Panc1 (cell line): ENCODE results near the gene MRPL14. TPM values are rescaled to one million over a fixed set of nuclear protein-coding genes. Genes with fewer than 3 reads are reported as not detected.

Source experiments
- ATAC-seq: fragments of 200-7000 bp; cut with Tn5 transposase; 2 replicates; pipeline ENCODE4 v1.9.1; 2020; ENCODE audit warnings: mild to moderate bottlenecking, moderate library complexity
- BruUV-seq: library from RNA; stranded (reverse); fragments of 400-500 nt; replicated peaks from 2 replicates; lab custom pipeline; 2021; lab: Mats Ljungman, UMichigan
- CTCF ChIA-PET: fragments of 300-600 bp; sonication (Branson Sonifier 250); formaldehyde crosslinking; loops from one replicate; lab custom pipeline; 2022; ENCODE audit warnings: antibody characterized with exemption; lab: Charles Lee
- POLR2A ChIA-PET: fragments of 300-600 bp; sonication (Branson Sonifier 250); formaldehyde crosslinking; loops from one replicate; lab custom pipeline; 2022; ENCODE audit warnings: antibody characterized with exemption; lab: Charles Lee
- DNase-seq: peaks from one replicate; pipeline ENCODE4 v3.0.0-alpha.2; 2010; ENCODE audit warnings: low read depth, low spot score
- H3K27ac ChIP-seq: 2 replicates; pipeline ENCODE4 v1.5.1; 2011; ENCODE audit warnings: mild to moderate bottlenecking, low read length, inconsistent platforms
- H3K27me3 ChIP-seq: fragments of 200-500 bp; sonication (Bioruptor generic); 2 replicates; pipeline ENCODE4 v1.6.0; 2014; ENCODE audit warnings: low read length, inconsistent platforms; ENCODE audit not compliant: control insufficient read depth, insufficient read depth
- H3K36me3 ChIP-seq: fragments of 200-500 bp; sonication (Bioruptor generic); 2 replicates; pipeline ENCODE4 v1.5.1; 2014; ENCODE audit warnings: inconsistent platforms, mild to moderate bottlenecking, low read length, moderate library complexity; ENCODE audit not compliant: control insufficient read depth, insufficient read depth
- H3K4me1 ChIP-seq: 2 replicates; pipeline ENCODE4 v1.5.1; 2011; ENCODE audit warnings: inconsistent platforms, mild to moderate bottlenecking, low read length, moderate library complexity; ENCODE audit not compliant: control insufficient read depth, insufficient read depth
- H3K4me3 ChIP-seq, 2 experiments: 2 replicates each; pipeline ENCODE4 v1.5.1; 2011 to 2012; ENCODE audit warnings: low read depth in 2 of 2, low read length in 2 of 2, mild to moderate bottlenecking in 2 of 2, inconsistent platforms in 1 of 2, moderate library complexity in 1 of 2
- H3K9me3 ChIP-seq: fragments of 200-500 bp; sonication (Bioruptor generic); 2 replicates; pipeline ENCODE4 v1.5.1; 2014; ENCODE audit warnings: low read depth, mild to moderate bottlenecking, inconsistent platforms, low read length, moderate library complexity; ENCODE audit not compliant: control insufficient read depth, insufficient read depth
- POLR2AphosphoS5 ChIP-seq: IDR thresholded peaks from 2 replicates; pipeline ENCODE4 v1.6.1; 2012; ENCODE audit warnings: mild to moderate bottlenecking, low read depth, low read length, moderate library complexity
- REST ChIP-seq, 2 experiments: IDR thresholded peaks; 2 replicates each; pipeline ENCODE4 v1.6.1; 2011 to 2012; ENCODE audit warnings: low read depth in 2 of 2, control low read depth in 1 of 2, low read length in 1 of 2, mild to moderate bottlenecking in 1 of 2, moderate library complexity in 1 of 2; ENCODE audit not compliant: insufficient read depth in 1 of 2
- TCF7L2 ChIP-seq: IDR thresholded peaks from 2 replicates; pipeline ENCODE4 v1.6.1; 2011; ENCODE audit warnings: mild to moderate bottlenecking, low read depth, low read length, inconsistent platforms
- in situ Hi-C: cut with HindIII; loops from 2 replicates; pipeline ENCODE4 v1.10.0; 2016; ENCODE audit warnings: low sequenced_read_pairs, low pct_unique_long_range_greater_than_20kb
- intact Hi-C: fragments of 100-400 bp; cut with micrococcal nuclease; formaldehyde crosslinking; loops from one replicate; pipeline ENCODE4 v1.10.0; 2022; ENCODE audit not compliant: unreplicated experiment
- total RNA-seq: library from RNA; stranded (reverse); gene quantifications from one replicate; pipeline ENCODE4 v1.2.1, GENCODE V29; 2021; ENCODE audit not compliant: unreplicated experiment
- TF ChIP-seq, protein P1 (sequence below): fragments of 450-650 bp; IDR thresholded peaks from 2 replicates; pipeline ENCODE4 v1.5.1; 2017; ENCODE audit warnings: mild to moderate bottlenecking

Gene MRPL14
- total RNA-seq, 1 experiment from 2014 or later, result 82.0 TPM

DNA sequence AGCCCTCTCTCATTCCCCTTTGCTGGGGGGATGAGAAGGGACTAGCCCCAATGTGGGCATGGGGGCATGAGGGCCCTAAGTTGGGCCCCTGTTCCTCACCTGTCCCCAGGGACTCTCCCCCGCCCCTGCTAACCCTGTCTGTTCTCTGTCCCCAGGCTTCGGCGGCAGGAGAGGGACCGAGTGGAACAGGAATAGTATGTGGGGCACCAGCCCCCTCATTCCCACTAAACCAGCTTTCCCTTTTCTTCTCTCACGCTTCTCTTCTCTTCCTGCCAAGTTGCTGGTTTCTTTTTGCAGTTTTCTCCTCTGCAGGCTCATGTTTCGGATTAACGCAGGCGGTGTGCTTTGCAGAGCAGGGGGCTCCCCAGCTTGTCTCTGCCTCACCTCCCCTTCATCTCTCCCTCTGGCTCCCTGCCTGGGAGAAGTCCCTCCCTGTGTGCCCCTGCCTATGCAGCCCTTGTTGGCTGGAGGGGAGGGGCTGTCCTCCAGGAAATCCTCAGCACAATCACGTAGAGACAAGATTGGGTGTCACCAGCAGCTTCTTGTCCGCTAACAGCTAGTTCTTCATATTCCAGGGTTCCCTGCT lies 8.0 kb upstream of the MRPL14 start:
- Histone ChIP-seq H3K9me3 (no peaks in the 10 kb centered on the region), H3K4me1 (0 out of 2 replicates have a peak, but pooled peaks cover 3% of the 10 kb centered on the region), H3K27me3 (no peaks in the 10 kb centered on the region), H3K4me3 (no peak overlapping the region), H3K27ac (no peak overlapping the region), H3K36me3 (no peaks in the 10 kb centered on the region; the same call in 1 of the 2 replicates)
- ChIA-PET CTCF (no interaction called here), POLR2A (no interaction called here)
- in situ Hi-C loops (no loop called here), intact Hi-C loops (no loop called here)
- TF ChIP-seq TCF7L2 (no peak), REST (IDR thresholded peaks at IDR 0.05; ENCODE audit: insufficient read depth in 1 of 2, low read depth in 2 of 2, low read length in 1 of 2) (no peak), POLR2AphosphoS5 (no peak)
- TF ChIP-seq, protein P1, sequence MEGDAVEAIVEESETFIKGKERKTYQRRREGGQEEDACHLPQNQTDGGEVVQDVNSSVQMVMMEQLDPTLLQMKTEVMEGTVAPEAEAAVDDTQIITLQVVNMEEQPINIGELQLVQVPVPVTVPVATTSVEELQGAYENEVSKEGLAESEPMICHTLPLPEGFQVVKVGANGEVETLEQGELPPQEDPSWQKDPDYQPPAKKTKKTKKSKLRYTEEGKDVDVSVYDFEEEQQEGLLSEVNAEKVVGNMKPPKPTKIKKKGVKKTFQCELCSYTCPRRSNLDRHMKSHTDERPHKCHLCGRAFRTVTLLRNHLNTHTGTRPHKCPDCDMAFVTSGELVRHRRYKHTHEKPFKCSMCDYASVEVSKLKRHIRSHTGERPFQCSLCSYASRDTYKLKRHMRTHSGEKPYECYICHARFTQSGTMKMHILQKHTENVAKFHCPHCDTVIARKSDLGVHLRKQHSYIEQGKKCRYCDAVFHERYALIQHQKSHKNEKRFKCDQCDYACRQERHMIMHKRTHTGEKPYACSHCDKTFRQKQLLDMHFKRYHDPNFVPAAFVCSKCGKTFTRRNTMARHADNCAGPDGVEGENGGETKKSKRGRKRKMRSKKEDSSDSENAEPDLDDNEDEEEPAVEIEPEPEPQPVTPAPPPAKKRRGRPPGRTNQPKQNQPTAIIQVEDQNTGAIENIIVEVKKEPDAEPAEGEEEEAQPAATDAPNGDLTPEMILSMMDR, result no peak
- ATAC-seq (no peak), DNase-seq (no peak)
- BruUV-seq, result no TSS peak

DNA sequence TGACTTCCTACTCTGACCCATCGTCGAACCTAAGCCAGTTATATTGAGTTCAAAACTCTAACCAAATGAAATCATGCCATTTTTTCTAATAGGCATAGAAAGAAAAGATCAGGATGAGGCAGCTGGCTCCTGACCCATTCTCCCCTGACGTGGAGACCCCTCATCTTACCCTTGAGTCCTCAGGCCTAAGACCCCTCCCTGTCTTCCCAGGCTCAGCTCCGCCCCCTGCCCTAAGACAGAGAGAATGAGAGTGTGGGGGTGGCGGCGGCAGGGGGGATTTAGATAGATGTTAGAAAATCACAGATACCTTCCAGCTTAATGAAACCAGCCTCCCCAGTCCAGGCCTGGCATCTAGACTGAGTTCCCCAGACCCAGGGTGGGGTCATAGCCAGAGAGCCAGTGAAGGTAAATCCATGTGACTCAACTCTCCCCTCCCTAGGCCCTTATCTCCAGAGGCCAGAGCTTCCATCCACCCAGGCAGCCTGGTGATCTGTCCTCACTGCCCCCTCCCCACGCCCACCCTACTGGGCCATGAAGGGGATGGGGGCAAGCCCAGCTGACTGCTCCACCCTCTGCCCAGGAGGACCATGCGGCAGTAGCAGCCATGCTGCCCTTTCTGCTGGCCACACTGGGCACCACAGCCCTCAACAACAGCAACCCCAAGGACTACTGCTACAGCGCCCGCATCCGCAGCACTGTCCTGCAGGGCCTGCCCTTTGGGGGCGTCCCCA lies 6.9 kb upstream of the MRPL14 start:
- Histone ChIP-seq H3K27me3 (no peaks in the 10 kb centered on the region), H3K36me3 (no peaks in the 10 kb centered on the region; the same call in 1 of the 2 replicates), H3K9me3 (no peaks in the 10 kb centered on the region), H3K27ac (no peak overlapping the region), H3K4me3 (no peak overlapping the region), H3K4me1 (0 out of 2 replicates have a peak, but pooled peaks cover 3% of the 10 kb centered on the region)
- ATAC-seq (no peak), DNase-seq (no peak)
- ChIA-PET POLR2A (interaction anchor here (0.6 to 0.7 kb wide), 2 partner anchors 10 to 171 kb away, joined by 3 to 4 read pairs; no protein-coding TSS in a partner anchor), CTCF (no interaction called here)
- BruUV-seq, result no TSS peak
- no peak for TF ChIP-seq REST (IDR thresholded peaks at IDR 0.05; ENCODE audit: insufficient read depth in 1 of 2, low read depth in 2 of 2, low read length in 1 of 2)
- no peak for TF ChIP-seq TCF7L2
- TF ChIP-seq, protein P1, result no peak
- in situ Hi-C loops, result no loop called here
- intact Hi-C loops, result no loop called here
